MG63 (cell line): ENCODE measurements around the gene ESYT3. TPM values are rescaled to one million over a fixed set of nuclear protein-coding genes. Genes with fewer than 3 reads are reported as not detected.
"Not testable (repeated sequence)": the region's sequence is repeated elsewhere in the genome, so short reads cannot be mapped to it uniquely, and the experiment has no call there.

Experiments used
- DNase-seq: peaks from one replicate; pipeline ENCODE4 v3.0.0-alpha.2; 2020
- H3K27me3 ChIP-seq: fragments of 250-450 bp; sonication (Bioruptor Pico); 2 replicates; pipeline ENCODE4 v1.5.1; 2020; ENCODE audit warnings: mild to moderate bottlenecking, moderate library complexity
- H3K36me3 ChIP-seq: fragments of 250-450 bp; sonication (Bioruptor Pico); 2 replicates; pipeline ENCODE4 v1.5.1; 2020; ENCODE audit warnings: mild to moderate bottlenecking, moderate library complexity
- H3K4me3 ChIP-seq: fragments of 250-450 bp; sonication (Bioruptor Pico); 2 replicates; pipeline ENCODE4 v1.5.1; 2020; ENCODE audit warnings: mild to moderate bottlenecking, moderate library complexity
- H3K9me3 ChIP-seq: fragments of 250-450 bp; sonication (Bioruptor Pico); 2 replicates; pipeline ENCODE4 v1.5.1; 2020; ENCODE audit warnings: mild to moderate bottlenecking, moderate library complexity
- total RNA-seq: library from RNA; depleted of rRNA; stranded (reverse); fragments of >200 nt; shearing (Covaris generic); gene quantifications from 2 replicates; pipeline ENCODE4 v1.2.3, GENCODE V29; 2014; ENCODE audit warnings: low replicate concordance

ESYT3 gene
- total RNA-seq, 1 experiment from 2014 or later = 0.23 TPM

- Histone ChIP-seq H3K4me3 (no peak overlapping the region), H3K9me3 (no peaks in the 10 kb centered on the region), H3K36me3 (no peaks in the 10 kb centered on the region; the same call in 1 of the 2 replicates), H3K27me3 (no peaks in the 10 kb centered on the region)
- DNase-seq = no peak
Observed at GRCh38 chr3:138405486-138405885, 28.9 kb upstream of the ESYT3 start.

- Histone ChIP-seq H3K36me3 (no peaks in the 10 kb centered on the region; the same call in 1 of the 2 replicates), H3K27me3 (no peaks in the 10 kb centered on the region), H3K9me3 (no peaks in the 10 kb centered on the region), H3K4me3 (no peak overlapping the region)
- DNase-seq = no peak
Observed at GRCh38 chr3:138406606-138407005, 27.8 kb upstream of the ESYT3 start.

GRCh38 chr3:138407236-138407907, 27.0 kb upstream of the ESYT3 start:
- no peaks in the 10 kb centered on the region for H3K9me3 ChIP-seq
- no peak overlapping the region for H3K4me3 ChIP-seq
- no peaks in the 10 kb centered on the region; the same call in 1 of the 2 replicates for H3K36me3 ChIP-seq
- no peaks in the 10 kb centered on the region for H3K27me3 ChIP-seq
- DNase-seq = no peak

- no peaks in the 10 kb centered on the region; the same call in 1 of the 2 replicates for H3K36me3 ChIP-seq
- H3K4me3 ChIP-seq = no peak overlapping the region
- H3K9me3 ChIP-seq = no peaks in the 10 kb centered on the region
- no peaks in the 10 kb centered on the region for H3K27me3 ChIP-seq
- DNase-seq = no peak
Observed at GRCh38 chr3:138408751-138409570, 25.5 kb upstream of the ESYT3 start.

- Histone ChIP-seq H3K36me3 (no peaks in the 10 kb centered on the region), H3K9me3 (no peaks in the 10 kb centered on the region), H3K27me3 (no peaks in the 10 kb centered on the region), H3K4me3 (no peak overlapping the region)
- DNase-seq = no peak
Observed at GRCh38 chr3:138412821-138413551, 21.4 kb upstream of the ESYT3 start.

- H3K4me3 ChIP-seq, DNase-seq: not testable (repeated sequence)
Observed at GRCh38 chr3:138416236-138416635, 18.2 kb upstream of the ESYT3 start.

GRCh38 chr3:138417559-138417982, 16.8 kb upstream of the ESYT3 start:
- Histone ChIP-seq H3K4me3 (no peak overlapping the region), H3K27me3 (no peaks in the 10 kb centered on the region), H3K36me3 (no peaks in the 10 kb centered on the region), H3K9me3 (peaks cover 2% of the 10 kb centered on the region; the same call in 1 of the 2 replicates)
- DNase-seq = peak; percentile 83

More at GRCh38 chr3:138416236-138416635, 18.2 kb upstream of the ESYT3 start:
- not testable (repeated sequence) for H3K36me3 ChIP-seq, H3K27me3 ChIP-seq, H3K9me3 ChIP-seq

- Histone ChIP-seq H3K9me3 (peaks cover 2% of the 10 kb centered on the region; the same call in 1 of the 2 replicates), H3K27me3 (no peaks in the 10 kb centered on the region), H3K36me3 (no peaks in the 10 kb centered on the region), H3K4me3 (no peak overlapping the region)
- no peak for DNase-seq
Observed at GRCh38 chr3:138418601-138419206, 15.7 kb upstream of the ESYT3 start.

- Histone ChIP-seq H3K36me3 (no peaks in the 10 kb centered on the region), H3K9me3 (peaks cover 2% of the 10 kb centered on the region; the same call in 1 of the 2 replicates), H3K4me3 (no peak overlapping the region), H3K27me3 (no peaks in the 10 kb centered on the region)
- no peak for DNase-seq
Observed at GRCh38 chr3:138423316-138423715, 11.1 kb upstream of the ESYT3 start.

GRCh38 chr3:138424323-138424722, 10.1 kb upstream of the ESYT3 start:
- DNase-seq = no peak
- no peaks in the 10 kb centered on the region for H3K36me3 ChIP-seq
- no peak overlapping the region for H3K4me3 ChIP-seq
- peaks cover 2% of the 10 kb centered on the region; the same call in 1 of the 2 replicates for H3K9me3 ChIP-seq
- no peaks in the 10 kb centered on the region for H3K27me3 ChIP-seq

GRCh38 chr3:138426211-138426610, 8.2 kb upstream of the ESYT3 start:
- Histone ChIP-seq H3K9me3 (peaks cover 2% of the 10 kb centered on the region; the same call in 1 of the 2 replicates), H3K27me3 (no peaks in the 10 kb centered on the region), H3K36me3 (no peaks in the 10 kb centered on the region), H3K4me3 (no peak overlapping the region)
- no peak for DNase-seq

GRCh38 chr3:138426754-138427153, 7.7 kb upstream of the ESYT3 start:
- not testable (repeated sequence) for H3K4me3 ChIP-seq, H3K27me3 ChIP-seq, DNase-seq, H3K36me3 ChIP-seq, H3K9me3 ChIP-seq

- no peak for DNase-seq
- Histone ChIP-seq H3K9me3 (no peaks in the 10 kb centered on the region), H3K36me3 (no peaks in the 10 kb centered on the region), H3K4me3 (no peak overlapping the region), H3K27me3 (peaks cover 4% of the 10 kb centered on the region)
Observed at GRCh38 chr3:138429665-138430064, 4.8 kb upstream of the ESYT3 start.

GRCh38 chr3:138432576-138433240, 1.7 kb upstream of the ESYT3 start:
- Histone ChIP-seq H3K27me3 (peaks cover 9% of the 10 kb centered on the region), H3K36me3 (no peaks in the 10 kb centered on the region), H3K9me3 (no peaks in the 10 kb centered on the region), H3K4me3 (no peak overlapping the region)
- DNase-seq = no peak

- Histone ChIP-seq H3K27me3 (peaks cover 9% of the 10 kb centered on the region), H3K9me3 (no peaks in the 10 kb centered on the region), H3K36me3 (no peaks in the 10 kb centered on the region), H3K4me3 (no peak overlapping the region)
- DNase-seq = no peak
Observed at GRCh38 chr3:138433892-138434275, 532 bp upstream of the ESYT3 start.
